SK-N-SH (cell line): Measurements from ENCODE around the gene PTPRG. TPM values are rescaled to one million over a fixed set of nuclear protein-coding genes. Genes with fewer than 3 reads are reported as not detected.

Experiments
- CTCF ChIA-PET: fragments of 300-600, 350-600 bp; formaldehyde crosslinking; extraction: SDS; loops from one replicate; lab custom pipeline; 2021; lab: Yijun Ruan, JAX
- POLR2A ChIA-PET: fragments of 350-600 bp; sonication (Branson Sonifier 250); formaldehyde crosslinking; extraction: SDS; loops from one replicate; lab custom pipeline; 2020; ENCODE audit warnings: antibody characterized with exemption, inconsistent platforms; lab: Yijun Ruan, JAX
- DNase-seq: peaks from one replicate; pipeline ENCODE4 v3.0.0; 2012
- H2AFZ ChIP-seq: fragments of 200-600 bp; sonication (generic); 2 replicates; pipeline ENCODE4 v1.8.1; 2016; ENCODE audit warnings: antibody characterized with exemption, mild to moderate bottlenecking, low read depth
- H3F3A ChIP-seq: fragments of 200-600 bp; sonication (generic); replicated peaks from 2 replicates; pipeline ENCODE3; 2016; ENCODE audit warnings: antibody characterized with exemption, mild to moderate bottlenecking; ENCODE audit not compliant: insufficient read depth
- H3K27ac ChIP-seq, 2 experiments: fragments of 200-500 bp in 1 of 2; fragments of 200-600 bp in 1 of 2; sonication (Bioruptor generic) in 1 of 2; sonication (generic), shearing (Covaris generic) in 1 of 2; 2 replicates each; pipeline versions ENCODE4 v1.5.1 to v1.6.1; 2014 to 2016; ENCODE audit warnings: low read depth in 2 of 2, inconsistent platforms in 1 of 2, low read length in 1 of 2, mild to moderate bottlenecking in 1 of 2, mixed read lengths in 1 of 2
- H3K27me3 ChIP-seq: fragments of 200-600 bp; sonication (generic), shearing (Covaris generic); 2 replicates; pipeline ENCODE4 v1.6.1; 2016; ENCODE audit warnings: mixed run types; ENCODE audit not compliant: insufficient read depth
- H3K36me3 ChIP-seq, 2 experiments: fragments of 200-500 bp in 1 of 2; fragments of 200-600 bp in 1 of 2; sonication (Bioruptor generic) in 1 of 2; sonication (generic) in 1 of 2; replicated peaks in 1 of 2; 2 replicates each; pipeline versions ENCODE3 to v1.5.1; 2014 to 2016; ENCODE audit warnings: low read length in 1 of 2, mild to moderate bottlenecking in 1 of 2; ENCODE audit not compliant: insufficient read depth in 2 of 2, control insufficient read depth in 1 of 2
- H3K4me1 ChIP-seq, 2 experiments: fragments of 200-500 bp in 1 of 2; fragments of 200-600 bp in 1 of 2; sonication (Bioruptor generic) in 1 of 2; sonication (generic), shearing (Covaris generic) in 1 of 2; 2 replicates each; pipeline versions ENCODE4 v1.5.1 to v1.6.1; 2014 to 2016; ENCODE audit warnings: low read depth in 1 of 2, low read length in 1 of 2, mixed run types in 1 of 2; ENCODE audit not compliant: insufficient read depth in 2 of 2, control insufficient read depth in 1 of 2
- H3K4me2 ChIP-seq: fragments of 200-600 bp; sonication (generic), shearing (Covaris generic); 2 replicates; pipeline ENCODE4 v1.6.1; 2017; ENCODE audit warnings: mixed run types
- H3K4me3 ChIP-seq, 2 experiments: fragments of 200-500 bp in 1 of 2; fragments of 200-600 bp in 1 of 2; sonication (Bioruptor generic) in 1 of 2; sonication (generic), shearing (Covaris generic) in 1 of 2; 2 replicates each; pipeline versions ENCODE4 v1.5.1 to v1.8.1; 2014 to 2016; ENCODE audit warnings: low read depth in 2 of 2, inconsistent platforms in 1 of 2, low read length in 1 of 2, mild to moderate bottlenecking in 1 of 2, mixed read lengths in 1 of 2, moderate library complexity in 1 of 2
- H3K79me2 ChIP-seq: fragments of 200-600 bp; sonication (generic); 2 replicates; pipeline ENCODE4 v1.8.1; 2017; ENCODE audit warnings: mild to moderate bottlenecking; ENCODE audit not compliant: insufficient read depth
- H3K9ac ChIP-seq: fragments of 200-600 bp; sonication (generic); 2 replicates; pipeline ENCODE4 v1.6.1; 2017; ENCODE audit warnings: mixed run types
- H3K9me2 ChIP-seq: fragments of 200-600 bp; sonication (generic); 2 replicates; pipeline ENCODE4 v1.6.1; 2017; ENCODE audit warnings: mixed run types
- H3K9me3 ChIP-seq: fragments of 200-600 bp; sonication (generic); 2 replicates; pipeline ENCODE4 v1.6.1; 2017; ENCODE audit warnings: mixed run types, mild to moderate bottlenecking, moderate library complexity
- H4K20me1 ChIP-seq: fragments of 200-600 bp; sonication (generic); 2 replicates; pipeline ENCODE4 v1.6.1; 2017; ENCODE audit warnings: mild to moderate bottlenecking, mixed run types; ENCODE audit not compliant: insufficient read depth
- CHD2 ChIP-seq: fragments of 150-350 bp; IDR thresholded peaks from 2 replicates; pipeline ENCODE4 v1.6.1; 2018; ENCODE audit warnings: low read length; ENCODE audit not compliant: partially characterized antibody
- ELF1 ChIP-seq: IDR thresholded peaks from 2 replicates; pipeline ENCODE4 v1.4.0; 2012
- FOXJ3 ChIP-seq: sonication (generic); formaldehyde crosslinking; IDR thresholded peaks from 2 replicates; pipeline ENCODE4 v1.5.1; 2020; ENCODE audit warnings: mild to moderate bottlenecking, missing genetic modification reagents
- NFIC ChIP-seq: IDR thresholded peaks from 2 replicates; pipeline ENCODE4 v1.4.0; 2012; ENCODE audit warnings: borderline replicate concordance
- NRF1 ChIP-seq: IDR thresholded peaks from 2 replicates; pipeline ENCODE4 v1.6.1; 2012; ENCODE audit warnings: low read depth, mild to moderate bottlenecking, low read length
- PBX3 ChIP-seq: IDR thresholded peaks from 2 replicates; pipeline ENCODE4; 2012
- RAD21 ChIP-seq: IDR thresholded peaks from 2 replicates; pipeline ENCODE4 v1.6.1; 2012; ENCODE audit warnings: mild to moderate bottlenecking, low read length
- SIN3A ChIP-seq: IDR thresholded peaks from 2 replicates; pipeline ENCODE4 v1.6.1; 2012; ENCODE audit warnings: low read depth, mild to moderate bottlenecking, low read length, moderate library complexity, borderline replicate concordance
- SMC3 ChIP-seq: IDR thresholded peaks from 2 replicates; pipeline ENCODE4 v1.6.1; 2012; ENCODE audit warnings: low read depth, low read length, improper control_type of control experiment
- TEAD4 ChIP-seq: IDR thresholded peaks from 2 replicates; pipeline ENCODE4 v1.4.0; 2012; ENCODE audit warnings: mild to moderate bottlenecking, borderline replicate concordance; ENCODE audit not compliant: insufficient read depth
- ZBTB33 ChIP-seq: IDR thresholded peaks from 2 replicates; pipeline ENCODE4 v1.4.0; 2012; ENCODE audit warnings: low read depth, borderline replicate concordance
- WGBS: methylation state at CpG from one replicate; pipeline ENCODE4 v1.1.6; 2017; ENCODE audit warnings: low lambda C conversion rate; 5-methylcytosine and 5-hydroxymethylcytosine counted together
- polyA plus RNA-seq, 3 experiments: library from polyadenylated mRNA; depleted of rRNA; stranded (reverse); fragments of >200 nt; gene quantifications; 2 replicates each; pipeline ENCODE4 v1.2.3, GENCODE V29; 2012
- TF ChIP-seq, protein P1 (sequence below): fragments of 150-350 bp; IDR thresholded peaks from 2 replicates; pipeline ENCODE4 v1.6.1; 2017; ENCODE audit warnings: antibody characterized with exemption, low read length, low read depth, borderline replicate concordance

PTPRG gene
- polyA plus RNA-seq, 1 of the 3 experiments (the other 2 are of a cell fraction) = 14.1 TPM

DNA sequence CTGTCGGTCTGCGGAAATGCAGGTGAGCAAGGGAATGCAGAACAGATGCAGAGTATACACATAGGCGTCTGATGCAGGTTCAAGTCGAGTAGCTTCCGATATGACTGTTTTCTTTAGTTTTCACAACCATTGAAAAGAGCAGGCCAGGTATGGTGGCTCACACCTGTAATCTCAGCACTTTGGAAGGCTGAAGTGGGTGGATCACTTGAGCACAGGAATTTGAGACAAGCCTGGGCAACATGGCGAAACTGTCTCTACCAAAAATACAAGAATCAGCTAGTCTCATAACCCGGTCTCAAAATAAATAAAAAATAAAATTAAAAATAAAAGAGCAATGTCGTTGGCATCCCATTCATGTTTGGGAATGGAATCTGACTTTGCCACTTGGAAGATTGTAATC is 101.5 kb downstream of the PTPRG start:
- Histone ChIP-seq H3K79me2 (peaks cover 40% of the 10 kb centered on the region), H3K4me2 (no peak overlapping the region), H2AFZ (no peak overlapping the region), H4K20me1 (no peaks in the 10 kb centered on the region), H3K27ac (peak overlapping the region in 1 of 2 experiments; percentile 93; a peak in 2 of 4 replicates), H3K36me3 (no peaks in the 10 kb centered on the region), H3K4me1 (peaks cover 0 to 2% of the 10 kb centered on the region in 2 experiments; a peak in 1 of 4 replicates), H3K4me3 (no peak overlapping the region), H3K9me2 (no peaks in the 10 kb centered on the region), H3K27me3 (no peaks in the 10 kb centered on the region), H3F3A (peaks cover 13% of the 10 kb centered on the region), H3K9me3 (no peaks in the 10 kb centered on the region), H3K9ac (no peak overlapping the region)
- POLR2A ChIA-PET = no interaction called here
- CTCF ChIA-PET = interaction anchor here (1.4 kb wide), 1 partner anchor 17 kb away, joined by 3 read pairs; no protein-coding TSS in a partner anchor
- DNase-seq = no peak
- WGBS = 90% methylated on average over 8 of the region's 8 CpGs
- TF ChIP-seq NFIC (no peak), SIN3A (no peak), FOXJ3 (CRISPR knock-in tag) (no peak), ELF1 (no peak), TEAD4 (no peak), PBX3 (no peak), SMC3 (no peak), RAD21 (no peak)
- TF ChIP-seq, protein P1, sequence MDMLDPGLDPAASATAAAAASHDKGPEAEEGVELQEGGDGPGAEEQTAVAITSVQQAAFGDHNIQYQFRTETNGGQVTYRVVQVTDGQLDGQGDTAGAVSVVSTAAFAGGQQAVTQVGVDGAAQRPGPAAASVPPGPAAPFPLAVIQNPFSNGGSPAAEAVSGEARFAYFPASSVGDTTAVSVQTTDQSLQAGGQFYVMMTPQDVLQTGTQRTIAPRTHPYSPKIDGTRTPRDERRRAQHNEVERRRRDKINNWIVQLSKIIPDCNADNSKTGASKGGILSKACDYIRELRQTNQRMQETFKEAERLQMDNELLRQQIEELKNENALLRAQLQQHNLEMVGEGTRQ = no peak

DNA sequence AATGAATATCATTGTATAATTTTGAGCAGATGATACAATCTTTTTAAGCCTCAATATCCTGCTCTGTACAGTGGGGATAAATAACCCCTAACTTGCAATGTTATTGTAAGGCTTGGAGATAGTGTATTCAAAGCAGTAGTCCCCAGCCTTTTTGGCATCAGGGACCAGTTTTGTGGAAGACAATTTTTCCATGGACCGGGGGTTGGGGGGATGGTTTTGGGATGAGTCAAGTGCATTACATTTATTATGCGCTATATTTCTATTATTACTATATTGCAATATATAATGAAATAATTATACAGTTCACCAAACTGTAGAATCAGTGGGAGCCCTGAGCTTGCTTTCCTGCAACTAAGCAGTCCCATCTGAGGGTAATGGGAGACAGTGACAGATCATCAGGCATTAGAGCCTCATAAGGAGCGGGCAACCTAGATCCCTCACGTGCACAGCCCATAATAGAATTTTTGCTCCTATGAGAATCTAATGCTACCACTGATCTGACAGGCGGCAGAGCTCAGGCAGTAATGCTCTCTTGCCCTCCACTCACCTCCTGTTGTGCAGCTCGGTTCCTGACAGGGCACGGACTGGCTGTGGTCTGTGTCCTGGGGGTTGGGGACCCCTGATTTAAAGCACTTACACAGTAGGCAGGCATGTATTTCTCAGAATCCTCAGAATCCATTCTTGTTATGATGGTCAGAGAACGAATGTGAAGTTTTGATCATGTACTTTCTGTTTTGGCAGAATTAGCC is 102.2 kb downstream of the PTPRG start:
- no peak for DNase-seq
- WGBS = 41% methylated on average over 8 of the region's 8 CpGs

More for the DNA sequence above, 102.2 kb downstream of the PTPRG start:
- Histone ChIP-seq H3K27me3 (no peaks in the 10 kb centered on the region), H3K9me3 (no peaks in the 10 kb centered on the region), H3K27ac (peak overlapping the region; percentile 73 to 93; a peak in 3 of 4 replicates), H3K4me3 (peak overlapping the region; percentile 46 to 49; a peak in 3 of 4 replicates), H3F3A (peaks cover 13% of the 10 kb centered on the region), H3K9me2 (no peaks in the 10 kb centered on the region), H3K79me2 (peaks cover 40% of the 10 kb centered on the region), H3K36me3 (no peaks in the 10 kb centered on the region), H3K4me2 (peak overlapping the region; percentile 81), H2AFZ (no peak overlapping the region), H3K9ac (peak overlapping the region; percentile 47; the same call in 1 of the 2 replicates), H3K4me1 (peaks cover 0 to 2% of the 10 kb centered on the region in 2 experiments; a peak in 1 of 4 replicates), H4K20me1 (no peaks in the 10 kb centered on the region)
- CTCF ChIA-PET = interaction anchor here (1.4 kb wide), 1 partner anchor 16 kb away, joined by 3 read pairs; no protein-coding TSS in a partner anchor
- POLR2A ChIA-PET = no interaction called here
- TF ChIP-seq NRF1 (no peak), SMC3 (no peak), ZBTB33 (peak; percentile 35; the same call in 1 of the 2 replicates), CHD2 (no peak)
